GM12874 (cell line): ENCODE results near the gene AGPAT1.

Source experiments
- CTCF ChIP-seq: IDR thresholded peaks from 2 replicates; pipeline ENCODE4 v1.5.1; 2011; ENCODE audit warnings: low read depth, mild to moderate bottlenecking, control low read depth, low read length, moderate library complexity; ENCODE audit not compliant: insufficient read depth

AGPAT1 gene

GRCh38 chr6:32127409-32127716 is 48.5 kb downstream of the AGPAT1 start:
- TF ChIP-seq CTCF = no peak

- no peak for TF ChIP-seq CTCF
These were observed 49.0 kb downstream of the AGPAT1 start for GRCh38 chr6:32126880-32127279.

- no peak for TF ChIP-seq CTCF
These were observed 52.2 kb downstream of the AGPAT1 start for GRCh38 chr6:32123681-32124080.

- no peak for TF ChIP-seq CTCF
These were observed 55.3 kb downstream of the AGPAT1 start for GRCh38 chr6:32120573-32121059.

- TF ChIP-seq CTCF = peak; percentile 95
These were observed 56.9 kb downstream of the AGPAT1 start for GRCh38 chr6:32118782-32119628.
